NCI-H446 (cell line): ENCODE measurements around the gene UST.
"Not testable (repeated sequence)": the region's sequence is repeated elsewhere in the genome, so short reads cannot be mapped to it uniquely, and the experiment has no call there.

ENCODE experiments used
- DNase-seq, 2 experiments: peaks; one replicate each; lab custom pipeline; 2025; lab: John Stamatoyannopoulos, UW

Gene UST

GRCh38 chr6:148736774-148737412, 9.9 kb upstream of the UST start:
- no peak for DNase-seq

GRCh38 chr6:148737806-148738205, 9.0 kb upstream of the UST start:
- DNase-seq = no peak

GRCh38 chr6:148738946-148739821, 7.6 kb upstream of the UST start:
- no peak for DNase-seq

- no peak for DNase-seq
These were observed 7.1 kb upstream of the UST start for GRCh38 chr6:148739822-148740128.

GRCh38 chr6:148743476-148743875, 3.4 kb upstream of the UST start:
- DNase-seq = no peak

- DNase-seq = no peak
These were observed 904 bp upstream of the UST start for GRCh38 chr6:148745926-148746325.

GRCh38 chr6:148747145-148747470, 278 bp downstream of the UST start:
- no peak for DNase-seq

- DNase-seq = no peak
These were observed 788 bp downstream of the UST start for GRCh38 chr6:148747471-148748165.

GRCh38 chr6:148749674-148750073, 2.8 kb downstream of the UST start:
- DNase-seq = no peak

GRCh38 chr6:148750838-148751792, 4.3 kb downstream of the UST start:
- no peak for DNase-seq

GRCh38 chr6:148751793-148752170, 5.0 kb downstream of the UST start:
- no peak for DNase-seq

GRCh38 chr6:148755379-148755778, 8.5 kb downstream of the UST start:
- not testable (repeated sequence) for DNase-seq

- DNase-seq = no peak
These were observed 11.2 kb downstream of the UST start for GRCh38 chr6:148757944-148758480.

- DNase-seq = no peak
These were observed 11.7 kb downstream of the UST start for GRCh38 chr6:148758492-148758891.

GRCh38 chr6:148760258-148760534, 13.4 kb downstream of the UST start:
- DNase-seq = no peak

GRCh38 chr6:148760568-148761526, 14.0 kb downstream of the UST start:
- no peak for DNase-seq

- no peak for DNase-seq
These were observed 14.7 kb downstream of the UST start for GRCh38 chr6:148761527-148762011.

- DNase-seq = no peak
These were observed 15.4 kb downstream of the UST start for GRCh38 chr6:148762231-148762630.

GRCh38 chr6:148764259-148765020, 17.6 kb downstream of the UST start:
- DNase-seq = not testable (repeated sequence)
